Panc1 (cell line): ENCODE results near the gene TBC1D22B. TPM values are rescaled to one million over a fixed set of nuclear protein-coding genes. Genes with fewer than 3 reads are reported as not detected.

Experiments
- ATAC-seq: fragments of 200-7000 bp; cut with Tn5 transposase; 2 replicates; pipeline ENCODE4 v1.9.1; 2020; ENCODE audit warnings: mild to moderate bottlenecking, moderate library complexity
- BruUV-seq: library from RNA; stranded (reverse); fragments of 400-500 nt; replicated peaks from 2 replicates; lab custom pipeline; 2021; lab: Mats Ljungman, UMichigan
- CTCF ChIA-PET: fragments of 300-600 bp; sonication (Branson Sonifier 250); formaldehyde crosslinking; loops from one replicate; lab custom pipeline; 2022; ENCODE audit warnings: antibody characterized with exemption; lab: Charles Lee
- POLR2A ChIA-PET: fragments of 300-600 bp; sonication (Branson Sonifier 250); formaldehyde crosslinking; loops from one replicate; lab custom pipeline; 2022; ENCODE audit warnings: antibody characterized with exemption; lab: Charles Lee
- DNase-seq: peaks from one replicate; pipeline ENCODE4 v3.0.0-alpha.2; 2010; ENCODE audit warnings: low read depth, low spot score
- H3K27ac ChIP-seq: 2 replicates; pipeline ENCODE4 v1.5.1; 2011; ENCODE audit warnings: mild to moderate bottlenecking, low read length, inconsistent platforms
- H3K27me3 ChIP-seq: fragments of 200-500 bp; sonication (Bioruptor generic); 2 replicates; pipeline ENCODE4 v1.6.0; 2014; ENCODE audit warnings: low read length, inconsistent platforms; ENCODE audit not compliant: control insufficient read depth, insufficient read depth
- H3K36me3 ChIP-seq: fragments of 200-500 bp; sonication (Bioruptor generic); 2 replicates; pipeline ENCODE4 v1.5.1; 2014; ENCODE audit warnings: inconsistent platforms, mild to moderate bottlenecking, low read length, moderate library complexity; ENCODE audit not compliant: control insufficient read depth, insufficient read depth
- H3K4me1 ChIP-seq: 2 replicates; pipeline ENCODE4 v1.5.1; 2011; ENCODE audit warnings: inconsistent platforms, mild to moderate bottlenecking, low read length, moderate library complexity; ENCODE audit not compliant: control insufficient read depth, insufficient read depth
- H3K4me3 ChIP-seq, 2 experiments: 2 replicates each; pipeline ENCODE4 v1.5.1; 2011 to 2012; ENCODE audit warnings: low read depth in 2 of 2, low read length in 2 of 2, mild to moderate bottlenecking in 2 of 2, inconsistent platforms in 1 of 2, moderate library complexity in 1 of 2
- H3K9me3 ChIP-seq: fragments of 200-500 bp; sonication (Bioruptor generic); 2 replicates; pipeline ENCODE4 v1.5.1; 2014; ENCODE audit warnings: low read depth, mild to moderate bottlenecking, inconsistent platforms, low read length, moderate library complexity; ENCODE audit not compliant: control insufficient read depth, insufficient read depth
- CTCF ChIP-seq: fragments of 450-650 bp; IDR thresholded peaks from 2 replicates; pipeline ENCODE4 v1.5.1; 2017; ENCODE audit warnings: mild to moderate bottlenecking
- POLR2AphosphoS5 ChIP-seq: IDR thresholded peaks from 2 replicates; pipeline ENCODE4 v1.6.1; 2012; ENCODE audit warnings: mild to moderate bottlenecking, low read depth, low read length, moderate library complexity
- REST ChIP-seq, 2 experiments: IDR thresholded peaks; 2 replicates each; pipeline ENCODE4 v1.6.1; 2011 to 2012; ENCODE audit warnings: low read depth in 2 of 2, control low read depth in 1 of 2, low read length in 1 of 2, mild to moderate bottlenecking in 1 of 2, moderate library complexity in 1 of 2; ENCODE audit not compliant: insufficient read depth in 1 of 2
- SIN3A ChIP-seq: IDR thresholded peaks from 2 replicates; pipeline ENCODE4 v1.6.1; 2012; ENCODE audit warnings: low read depth, mild to moderate bottlenecking, low read length, moderate library complexity, borderline replicate concordance; ENCODE audit not compliant: insufficient read depth
- TCF7L2 ChIP-seq: IDR thresholded peaks from 2 replicates; pipeline ENCODE4 v1.6.1; 2011; ENCODE audit warnings: mild to moderate bottlenecking, low read depth, low read length, inconsistent platforms
- in situ Hi-C: cut with HindIII; loops from 2 replicates; pipeline ENCODE4 v1.10.0; 2016; ENCODE audit warnings: low sequenced_read_pairs, low pct_unique_long_range_greater_than_20kb
- intact Hi-C: fragments of 100-400 bp; cut with micrococcal nuclease; formaldehyde crosslinking; loops from one replicate; pipeline ENCODE4 v1.10.0; 2022; ENCODE audit not compliant: unreplicated experiment
- total RNA-seq: library from RNA; stranded (reverse); gene quantifications from one replicate; pipeline ENCODE4 v1.2.1, GENCODE V29; 2021; ENCODE audit not compliant: unreplicated experiment

Gene TBC1D22B
- total RNA-seq, 1 experiment from 2014 or later = 13.0 TPM

- H3K36me3 ChIP-seq = no peaks in the 10 kb centered on the region
- ChIA-PET CTCF (interaction anchor here (0.5 to 3.3 kb wide), 15 partner anchors 9 to 204 kb away, joined by 3 to 72 read pairs (median 6); no protein-coding TSS in a partner anchor), POLR2A (no interaction called here)
- intact Hi-C loops (loop anchor here (1.0 to 5.0 kb wide), 2 partner anchors 33 to 192 kb away; no protein-coding TSS in a partner anchor), in situ Hi-C loops (no loop called here)
- DNase-seq (peak; percentile 80), ATAC-seq (peak; percentile 87)
- H3K9me3 ChIP-seq = no peaks in the 10 kb centered on the region
- H3K4me1 ChIP-seq = no peaks in the 10 kb centered on the region; the same call in 1 of the 2 replicates
- no peak overlapping the region for H3K27ac ChIP-seq
- no peaks in the 10 kb centered on the region for H3K27me3 ChIP-seq
- H3K4me3 ChIP-seq = no peak overlapping the region
- no TSS peak for BruUV-seq
- no peak for TF ChIP-seq POLR2AphosphoS5
- TF ChIP-seq CTCF = peak; percentile 91
- no peak for TF ChIP-seq REST (IDR thresholded peaks at IDR 0.05; ENCODE audit: insufficient read depth in 1 of 2, low read depth in 2 of 2, low read length in 1 of 2)
These were observed 47.1 kb upstream of the TBC1D22B start for GRCh38 chr6:37210313-37210968.

GRCh38 chr6:37212268-37212667 lies 45.3 kb upstream of the TBC1D22B start:
- Histone ChIP-seq H3K9me3 (no peaks in the 10 kb centered on the region), H3K4me3 (no peak overlapping the region), H3K27me3 (no peaks in the 10 kb centered on the region), H3K27ac (no peak overlapping the region), H3K36me3 (no peaks in the 10 kb centered on the region), H3K4me1 (no peaks in the 10 kb centered on the region; the same call in 1 of the 2 replicates)
- BruUV-seq = no TSS peak
- CTCF ChIA-PET = interaction anchor here (1.0 to 1.3 kb wide), 2 partner anchors 191 to 194 kb away, joined by 3 to 5 read pairs; no protein-coding TSS in a partner anchor
- no peak for TF ChIP-seq CTCF
- TF ChIP-seq REST (IDR thresholded peaks at IDR 0.05; ENCODE audit: insufficient read depth in 1 of 2, low read depth in 2 of 2, low read length in 1 of 2) = no peak
- TF ChIP-seq POLR2AphosphoS5 = no peak
- no peak for TF ChIP-seq TCF7L2
- no peak for TF ChIP-seq SIN3A
- POLR2A ChIA-PET = no interaction called here
- DNase-seq = no peak
- intact Hi-C loops = loop anchor here (5.0 kb wide), 1 partner anchor 35 kb away; no protein-coding TSS in a partner anchor
- ATAC-seq = no peak
- in situ Hi-C loops = no loop called here
